CD4-positive, alpha-beta T cell treated with Interleukin-1 beta for 1 hour (primary cell): ENCODE data around the gene H19.

Experiments used
- DNase-seq, 2 donors: peaks; one replicate each; pipeline ENCODE4 v3.0.0-alpha.2; 2020 to 2022

The H19 gene

DNA sequence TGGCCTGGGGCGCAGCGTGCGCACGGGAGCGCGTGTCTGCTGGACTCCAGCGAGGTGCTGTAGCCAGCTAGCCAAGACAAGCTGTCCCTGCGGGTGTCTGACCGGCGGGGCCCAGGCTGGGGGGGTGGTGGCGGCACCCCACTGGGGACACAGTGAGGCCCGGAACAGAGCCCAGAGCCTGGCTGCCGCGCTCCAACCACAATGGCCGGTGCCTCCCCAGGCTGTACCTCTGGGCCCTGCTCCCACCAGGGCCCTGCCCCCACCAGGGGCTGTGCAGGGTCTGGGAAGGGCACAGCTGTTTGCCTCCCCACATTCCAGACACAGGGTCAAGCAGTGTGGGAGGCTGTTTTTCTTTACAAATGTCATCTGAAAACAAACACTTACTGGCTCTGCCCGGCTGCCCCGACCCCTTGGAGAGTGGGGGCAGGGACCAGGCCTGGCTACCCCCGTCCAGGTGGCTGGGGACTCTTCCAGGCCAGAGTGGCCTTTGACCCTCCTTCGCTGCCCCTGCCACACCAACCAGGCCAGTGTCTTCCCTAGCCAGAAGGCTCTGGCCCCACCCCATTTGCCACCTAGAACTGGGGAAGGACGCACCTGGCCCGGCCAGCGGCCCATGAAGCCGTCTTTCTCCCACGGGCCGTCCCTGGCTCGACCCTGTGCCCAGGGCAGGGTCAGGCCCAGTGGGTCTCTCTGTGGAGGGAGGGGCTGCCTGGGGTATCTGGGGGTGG, 14.6 kb downstream of the H19 start:
- no peak for DNase-seq

DNA sequence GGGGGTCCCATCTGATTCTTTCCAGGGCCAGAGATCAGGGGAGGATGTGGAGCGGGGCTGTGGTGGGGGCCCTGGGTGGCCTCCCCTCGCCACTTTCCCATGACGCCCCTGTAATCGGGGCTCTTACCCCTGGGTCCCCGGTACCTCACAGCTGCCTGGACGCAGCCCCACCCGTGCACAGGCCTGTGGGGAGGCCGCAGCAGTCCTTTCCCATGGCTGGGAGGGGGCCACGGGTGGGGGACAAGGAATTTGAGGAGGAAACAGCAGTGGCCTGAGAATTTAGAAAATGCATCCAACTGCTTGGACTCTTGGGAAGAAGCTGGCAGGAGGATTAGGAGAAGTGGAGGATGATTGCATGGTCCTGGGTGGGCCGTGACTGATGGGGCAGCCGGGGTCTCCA, 18.0 kb downstream of the H19 start:
- DNase-seq, result no peak

DNA sequence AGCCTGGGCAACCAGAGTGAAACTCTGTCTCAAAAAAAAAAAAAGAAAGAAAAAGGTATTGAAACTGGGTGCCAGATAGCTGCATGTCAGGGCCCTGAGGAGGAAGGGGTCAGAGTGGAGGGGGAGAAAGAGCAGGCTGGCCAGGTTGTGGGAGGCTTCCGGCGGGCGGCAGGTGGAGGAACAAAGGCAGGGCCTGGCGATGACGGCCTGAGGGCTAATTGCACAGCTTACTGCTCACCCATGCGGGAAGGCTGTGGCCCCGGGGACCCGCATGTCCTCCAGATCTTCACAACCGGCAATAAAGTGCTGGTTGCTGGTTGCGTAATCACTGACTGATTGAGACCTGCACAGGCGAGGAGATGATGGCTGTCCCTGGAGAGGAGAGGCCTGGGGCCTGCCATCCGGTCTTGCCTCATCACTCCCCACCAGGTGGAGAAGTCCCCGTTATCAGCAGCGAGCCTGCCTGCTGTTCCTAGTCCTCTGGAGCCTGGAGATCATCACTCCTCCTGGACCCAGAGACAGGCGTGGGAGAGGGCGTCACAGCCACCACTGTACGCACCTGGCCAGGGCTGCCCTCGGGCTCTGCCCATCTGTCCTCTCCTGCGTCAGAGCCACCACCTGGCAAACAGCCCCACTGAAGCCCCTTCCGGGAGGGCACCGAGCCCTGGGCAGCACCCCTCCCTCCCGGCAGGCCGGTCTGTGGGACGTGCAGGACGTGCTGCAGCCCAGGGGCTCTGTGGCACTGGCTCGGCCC, 18.7 kb downstream of the H19 start:
- no peak for DNase-seq

DNA sequence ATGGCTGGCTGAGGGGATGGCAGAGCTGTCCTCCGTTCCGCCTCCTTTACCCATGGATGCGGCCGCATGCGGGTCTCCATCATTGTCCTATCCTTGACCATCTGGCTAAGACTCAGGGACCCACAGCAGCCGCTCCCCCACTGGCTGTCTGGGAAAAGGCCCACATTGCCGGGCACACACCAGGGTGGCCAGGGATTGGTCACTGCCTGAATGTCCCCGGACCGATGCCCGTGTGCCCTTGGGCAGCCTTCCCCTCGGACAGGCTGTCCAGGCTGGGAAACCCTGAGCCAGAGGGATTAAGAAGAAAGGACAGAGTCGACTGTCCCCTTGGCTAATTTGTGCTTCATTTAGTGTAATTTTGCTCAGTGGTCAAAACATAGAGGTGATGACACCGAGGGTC, 22.5 kb downstream of the H19 start:
- no peak for DNase-seq

DNA sequence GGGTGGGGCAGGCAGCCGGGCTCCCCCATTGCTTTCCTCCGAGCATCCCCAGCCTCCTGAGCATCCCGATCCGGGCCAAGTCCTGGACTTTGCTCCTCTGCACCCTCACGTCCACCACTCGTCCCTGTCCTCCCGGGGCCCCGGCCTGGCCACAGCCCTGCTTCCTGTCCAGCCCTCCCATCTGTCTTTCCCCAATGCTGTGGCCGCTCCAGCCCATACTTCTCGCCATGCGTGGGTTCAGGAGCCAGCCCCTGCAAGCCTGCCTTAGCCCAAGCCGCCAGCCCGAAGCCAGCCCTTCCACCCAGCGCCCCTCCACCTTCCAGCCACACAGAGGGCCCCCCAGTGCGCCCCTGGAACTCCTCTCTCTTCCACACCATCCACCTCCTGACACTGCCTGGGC, 26.7 kb downstream of the H19 start:
- DNase-seq, result no peak

DNA sequence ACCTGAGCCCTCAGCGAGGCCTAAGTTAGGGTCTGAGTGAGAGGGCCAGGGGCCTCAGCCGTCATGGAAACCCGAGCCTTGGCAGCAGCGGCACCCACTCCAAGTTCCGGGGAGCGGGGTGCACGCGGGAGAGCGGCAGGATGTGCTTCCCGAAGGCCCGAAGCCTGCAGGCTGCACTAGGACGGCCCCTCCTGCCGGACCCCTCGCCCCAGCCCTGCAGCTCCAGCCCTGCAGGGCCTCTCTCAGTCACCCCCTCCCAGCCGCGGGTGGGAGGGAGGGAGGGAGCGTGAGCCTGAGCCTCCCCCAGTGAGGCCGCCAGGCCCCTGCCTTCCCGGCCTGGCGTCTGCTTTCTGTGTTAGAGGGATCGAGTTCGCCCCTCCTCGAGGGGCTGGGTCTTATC, 27.9 kb downstream of the H19 start:
- no peak for DNase-seq

DNA sequence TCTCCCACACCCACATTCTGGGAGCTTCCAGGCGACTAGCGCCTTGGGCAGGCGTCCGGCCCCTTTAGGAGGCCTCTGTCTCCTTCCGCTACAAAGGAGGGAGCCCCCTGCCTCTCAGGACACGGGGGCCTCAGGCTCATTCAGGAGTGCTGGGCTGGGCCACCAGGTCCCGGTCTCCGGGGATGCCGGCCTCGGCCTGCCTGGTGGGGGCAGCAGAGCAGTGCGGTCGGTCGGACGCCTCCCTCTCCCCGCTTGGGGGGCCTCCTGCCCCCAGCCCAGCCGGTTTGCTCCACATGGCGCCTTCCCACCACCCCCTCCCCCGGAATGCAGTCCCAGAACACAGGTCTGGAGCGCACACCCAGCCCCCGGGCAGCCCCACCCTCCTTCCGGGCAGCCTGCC, 28.6 kb downstream of the H19 start:
- DNase-seq, result no peak

DNA sequence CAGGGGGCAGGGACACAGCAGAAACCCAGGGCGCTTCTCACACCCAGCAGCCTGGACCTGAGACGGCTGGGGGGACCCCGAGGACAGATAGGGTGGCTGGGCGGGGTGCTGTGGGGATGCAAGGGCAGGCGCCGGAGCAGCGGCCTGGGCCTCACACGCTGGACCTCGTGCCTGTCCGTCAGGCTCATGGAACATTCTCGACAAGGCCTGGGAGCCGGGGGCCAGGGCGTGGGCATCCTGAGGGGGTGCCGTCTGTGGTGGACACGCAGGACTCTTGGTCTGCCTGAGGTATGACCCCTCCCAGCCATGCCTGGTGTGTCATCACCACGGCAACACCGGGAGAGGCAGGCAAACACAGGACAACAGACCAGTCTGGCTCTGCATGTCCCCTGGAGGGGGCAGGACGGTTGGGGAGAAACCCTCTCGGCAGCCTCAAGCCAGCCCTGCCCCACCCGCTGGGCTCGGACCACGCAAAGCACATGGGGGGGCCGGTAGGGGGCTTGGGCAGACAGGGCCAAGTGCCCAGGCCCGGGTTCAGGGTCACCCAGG, 29.1 kb downstream of the H19 start:
- no peak for DNase-seq

DNA sequence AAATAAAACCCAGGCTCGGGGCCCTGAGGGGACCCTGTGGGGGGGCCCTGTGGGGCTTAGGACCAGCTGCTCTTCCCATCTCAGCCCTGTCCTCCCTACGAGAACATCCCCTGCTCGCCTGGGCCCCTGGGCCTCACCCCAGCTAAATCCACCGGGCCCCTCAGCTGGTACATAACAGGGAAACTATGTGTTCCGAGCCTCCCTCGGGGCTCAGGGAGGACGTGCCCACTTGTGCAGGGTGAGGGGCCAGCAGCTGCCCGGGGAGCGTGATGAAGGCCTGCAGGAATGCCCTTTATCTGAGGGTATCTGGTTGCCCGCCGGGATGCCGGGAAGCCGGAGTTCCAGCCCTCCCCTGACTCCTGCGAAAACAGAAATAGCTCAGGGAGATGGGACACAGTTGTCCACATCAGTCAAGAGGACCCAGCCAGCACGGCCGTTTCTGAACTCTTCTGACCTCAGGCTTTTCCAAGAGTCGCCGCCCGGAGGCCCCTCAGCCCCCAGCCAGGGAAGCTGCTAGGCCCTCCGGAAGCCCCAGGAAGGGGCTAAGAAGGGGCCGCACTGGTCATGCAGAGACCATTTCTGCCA, 29.9 kb downstream of the H19 start:
- DNase-seq, result no peak

DNA sequence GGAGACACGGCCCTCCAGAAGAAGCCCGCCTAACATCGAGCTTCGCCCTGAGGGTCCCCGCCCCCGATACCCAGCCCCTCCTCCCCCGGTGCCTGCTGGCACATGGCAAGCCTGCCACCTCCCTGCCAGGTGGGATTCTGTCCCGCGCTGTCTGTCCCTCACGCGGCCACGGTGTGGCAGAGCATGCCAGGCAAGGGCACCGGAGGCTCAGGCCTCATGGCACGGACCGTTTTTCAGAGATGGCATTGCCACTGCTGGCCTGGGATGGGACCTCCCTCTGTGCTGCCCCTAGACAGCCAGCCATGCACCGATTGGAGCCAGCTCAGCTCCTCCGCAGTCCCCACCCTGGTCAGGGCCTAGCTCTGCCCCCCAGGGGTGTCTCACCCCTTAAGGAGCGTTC, 31.1 kb downstream of the H19 start:
- no peak for DNase-seq

DNA sequence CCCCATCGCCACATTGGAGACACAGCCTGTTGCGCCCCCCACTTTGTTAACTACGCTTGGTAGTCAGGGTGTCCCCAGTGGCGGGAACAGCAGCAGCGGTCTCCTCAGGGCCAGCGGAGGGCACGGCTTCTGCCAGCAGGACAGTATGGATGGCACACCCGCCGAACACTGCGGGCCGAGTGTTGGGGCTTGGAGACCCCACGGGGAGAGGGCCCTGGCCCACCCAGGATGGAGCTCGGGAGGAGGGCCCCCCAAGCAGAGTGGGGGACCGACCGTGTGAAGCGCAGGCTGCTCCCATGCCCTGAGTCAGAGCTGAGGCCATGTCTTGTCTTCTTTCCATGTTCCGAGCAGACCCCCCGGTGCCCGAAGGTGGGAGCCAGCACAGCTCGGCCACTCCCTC, 32.7 kb downstream of the H19 start:
- no peak for DNase-seq

DNA sequence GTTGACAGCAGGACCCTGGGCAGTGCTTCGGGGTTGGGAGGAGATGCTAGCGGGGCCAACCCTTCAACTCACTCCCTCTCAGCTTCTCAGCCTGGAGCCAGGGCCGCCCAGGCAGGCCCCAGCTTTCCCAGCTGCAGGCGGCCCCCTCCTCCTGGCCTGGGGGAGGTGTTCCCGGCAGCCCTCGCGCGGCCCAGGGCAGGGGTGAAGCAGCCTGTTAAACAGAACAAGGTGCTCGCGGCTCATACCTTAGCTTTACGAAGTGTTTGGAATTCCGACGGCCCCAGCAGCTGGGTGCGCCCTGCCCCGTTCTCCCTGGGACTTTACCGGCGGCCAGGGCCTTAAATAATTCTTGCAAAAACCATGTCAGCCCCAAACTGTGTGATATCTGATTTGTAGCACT, 33.3 kb downstream of the H19 start:
- no peak for DNase-seq

DNA sequence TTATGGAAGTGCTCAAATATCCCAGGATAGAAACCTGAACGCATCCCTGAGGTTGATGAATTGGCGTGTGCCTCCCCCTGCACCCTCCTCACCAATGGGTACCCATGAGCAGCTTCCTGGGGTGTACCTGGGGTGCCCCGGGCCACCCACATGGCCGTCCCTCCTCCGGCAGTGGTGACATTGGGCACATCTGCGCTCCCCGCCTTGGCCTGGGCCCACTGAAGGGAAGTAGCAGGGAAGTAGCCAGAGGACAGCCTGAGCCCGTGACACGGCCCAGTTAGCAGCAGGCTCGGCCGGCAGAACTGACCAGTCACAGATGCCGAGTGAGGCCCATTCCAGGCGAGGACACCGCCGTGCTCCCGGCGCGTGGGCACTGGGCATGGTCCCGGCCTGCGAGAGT, 33.8 kb downstream of the H19 start:
- DNase-seq, result no peak

DNA sequence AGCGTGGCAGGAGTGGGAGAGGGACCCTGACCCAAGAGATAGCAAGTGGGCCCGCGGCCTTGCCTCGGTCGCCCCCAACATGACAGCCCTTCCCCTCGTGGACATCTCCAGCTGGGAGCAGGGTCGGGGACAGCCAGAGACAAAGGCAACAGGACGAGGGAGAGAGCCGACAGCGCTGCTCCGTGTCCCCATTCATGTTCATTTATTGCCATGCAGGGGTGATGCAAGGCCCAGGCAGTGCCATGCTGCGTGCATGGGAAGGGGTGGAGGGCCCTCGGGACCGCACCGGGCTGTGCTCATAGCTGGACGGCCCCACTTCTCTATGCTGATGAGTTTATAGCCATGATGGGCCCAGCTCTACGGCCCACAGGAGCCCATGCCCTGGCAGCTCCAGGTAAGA, 37.9 kb downstream of the H19 start:
- no peak for DNase-seq

DNA sequence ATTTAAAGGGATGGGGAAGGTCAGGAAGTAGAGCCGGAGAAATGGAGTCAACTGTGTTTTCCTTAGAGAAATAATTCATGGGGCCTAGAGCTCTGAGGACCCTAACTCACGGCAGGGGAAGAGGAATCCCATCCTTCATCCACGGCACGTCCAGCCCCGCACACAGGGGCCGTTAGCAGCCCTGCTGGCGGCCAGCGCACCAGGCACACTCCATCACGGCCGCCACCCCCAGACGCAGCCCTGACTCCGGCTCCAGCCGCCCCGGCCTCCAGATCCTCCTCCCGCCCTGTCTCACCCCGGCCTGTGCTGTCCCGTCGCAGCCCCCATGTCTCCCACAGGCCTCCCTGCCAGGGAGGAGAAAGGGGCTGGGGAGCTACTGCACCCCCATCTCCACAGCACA, 39.3 kb downstream of the H19 start:
- DNase-seq, result no peak

DNA sequence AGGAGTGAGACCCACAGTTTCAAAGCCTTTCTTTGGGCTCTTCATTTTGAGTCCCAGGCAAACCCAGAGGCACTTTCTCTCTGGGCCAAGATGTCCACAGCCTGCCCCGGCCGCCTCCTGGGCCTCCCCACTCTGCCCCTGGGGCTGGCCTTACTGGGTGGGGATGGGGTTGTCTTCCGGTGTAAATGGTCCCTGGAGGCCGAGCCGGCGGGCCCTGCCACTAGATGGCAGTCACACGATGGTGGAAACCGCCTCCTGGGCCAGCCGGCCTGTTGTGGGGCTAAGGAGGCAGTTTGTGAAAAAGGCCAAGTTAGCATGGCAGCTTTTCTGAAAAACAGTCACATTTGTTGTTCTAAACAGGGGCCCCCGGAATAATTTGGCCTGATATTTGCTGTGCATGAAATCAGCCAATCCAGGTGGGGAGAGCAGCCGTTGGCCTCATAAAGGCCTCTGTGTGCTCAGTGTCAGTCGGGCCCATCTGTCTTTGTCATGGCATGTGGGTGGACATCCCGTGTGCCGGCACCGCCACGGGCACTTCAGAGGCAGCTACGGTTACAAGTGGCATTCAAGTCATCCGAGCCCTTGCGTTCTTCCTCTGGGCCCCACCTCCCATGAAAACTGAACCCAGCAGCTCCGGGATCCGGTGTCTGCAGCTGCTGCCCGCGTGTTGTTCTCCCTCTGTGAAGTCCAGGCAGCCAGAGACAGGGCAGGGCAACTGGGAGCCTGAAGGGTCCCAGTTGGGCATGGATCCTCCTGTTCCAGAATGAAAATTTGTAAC, 44.0 kb downstream of the H19 start:
- no peak for DNase-seq

DNA sequence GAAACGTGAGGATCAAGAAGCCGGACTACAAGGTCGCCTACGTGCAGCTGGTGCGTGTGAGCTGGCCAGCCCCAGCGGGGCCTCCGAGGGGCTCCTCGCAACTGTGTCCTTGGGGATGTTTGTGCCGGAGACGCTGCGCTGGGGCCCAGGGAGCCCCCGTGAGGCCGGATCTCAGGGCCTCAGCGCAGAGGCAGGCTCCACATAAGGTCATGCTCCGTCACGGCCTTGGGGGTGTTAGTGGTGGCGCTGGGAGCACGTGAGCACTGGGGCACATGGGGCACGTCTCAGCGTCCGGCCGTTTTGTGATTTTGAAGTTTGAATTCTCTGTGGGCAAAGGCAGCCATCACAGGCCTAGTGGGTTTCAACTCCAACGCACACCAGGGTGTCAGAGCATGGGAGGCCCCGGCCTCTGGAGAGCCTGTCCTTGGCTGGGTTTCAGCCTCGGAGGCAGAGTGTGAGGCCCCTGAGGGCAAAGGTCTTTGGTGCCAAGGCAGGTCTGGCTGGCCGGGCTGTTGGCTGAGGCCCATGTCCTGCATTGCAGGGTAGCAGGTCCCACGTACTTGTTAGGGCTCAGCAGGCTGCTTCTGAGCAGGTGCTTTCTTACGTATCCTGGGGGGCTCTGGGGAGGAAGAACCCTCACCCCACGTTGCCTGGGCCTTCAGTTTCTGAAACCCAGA, 44.7 kb downstream of the H19 start:
- no peak for DNase-seq

DNA sequence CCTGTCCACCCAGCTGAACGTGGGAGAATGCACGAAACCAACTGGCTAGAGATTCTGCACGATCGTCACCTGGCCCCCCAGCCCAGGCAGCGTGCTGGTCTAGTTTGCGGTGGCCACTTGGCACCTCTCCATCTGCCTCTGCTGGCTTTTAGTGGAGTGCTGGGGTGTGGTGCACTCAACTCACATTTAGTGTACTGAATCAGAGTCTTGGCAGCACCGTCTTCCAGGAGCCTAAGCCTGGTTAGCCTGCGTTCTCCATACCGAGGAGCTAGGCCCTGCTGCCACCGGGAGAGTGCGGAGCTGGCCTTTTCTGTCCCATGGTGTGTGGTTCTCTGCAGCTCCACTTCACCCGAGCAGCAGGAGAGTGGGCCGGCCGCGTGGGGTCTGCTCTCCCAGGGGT, 47.7 kb downstream of the H19 start:
- DNase-seq, result no peak

DNA sequence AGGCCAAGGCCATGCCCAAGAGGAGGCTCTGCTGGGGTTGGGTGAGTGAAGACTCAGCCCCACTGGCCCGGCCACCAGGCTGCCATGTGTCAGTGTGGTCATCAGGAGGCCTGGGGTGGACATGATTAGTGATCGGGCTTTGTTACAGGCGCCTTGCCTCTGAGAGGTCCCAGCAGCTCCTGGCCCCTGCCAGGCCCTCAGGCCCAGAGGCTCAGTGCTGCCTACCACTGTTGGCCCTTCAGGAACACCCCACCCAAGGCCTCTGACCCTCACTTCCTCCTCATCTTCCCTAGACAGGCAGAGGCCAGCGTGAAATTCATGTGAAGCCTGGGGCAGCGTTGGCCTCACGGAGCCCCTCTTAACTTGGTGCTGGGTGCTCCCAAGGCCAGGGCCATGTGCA, 48.3 kb downstream of the H19 start:
- no peak for DNase-seq

DNA sequence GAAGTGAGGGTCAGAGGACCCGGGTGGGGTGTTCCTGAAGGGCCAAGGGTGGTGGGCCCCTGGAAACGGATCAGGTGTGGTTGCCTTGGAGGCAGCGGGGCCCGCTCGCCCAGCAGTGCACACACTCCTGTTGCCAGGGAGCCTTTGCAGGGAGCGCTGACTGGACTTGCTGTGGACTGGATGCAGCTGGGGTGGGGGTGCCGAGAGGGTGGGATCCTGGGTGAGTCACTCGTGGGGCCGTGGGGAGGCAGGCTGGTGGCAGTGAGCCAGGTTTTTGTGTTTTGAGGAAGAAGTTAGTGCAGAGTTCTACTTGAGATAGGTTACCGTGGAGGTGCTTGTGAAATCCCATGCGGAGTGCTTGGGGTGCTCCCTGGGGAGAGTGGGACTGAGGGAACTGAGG, 49.3 kb downstream of the H19 start:
- no peak for DNase-seq

DNA sequence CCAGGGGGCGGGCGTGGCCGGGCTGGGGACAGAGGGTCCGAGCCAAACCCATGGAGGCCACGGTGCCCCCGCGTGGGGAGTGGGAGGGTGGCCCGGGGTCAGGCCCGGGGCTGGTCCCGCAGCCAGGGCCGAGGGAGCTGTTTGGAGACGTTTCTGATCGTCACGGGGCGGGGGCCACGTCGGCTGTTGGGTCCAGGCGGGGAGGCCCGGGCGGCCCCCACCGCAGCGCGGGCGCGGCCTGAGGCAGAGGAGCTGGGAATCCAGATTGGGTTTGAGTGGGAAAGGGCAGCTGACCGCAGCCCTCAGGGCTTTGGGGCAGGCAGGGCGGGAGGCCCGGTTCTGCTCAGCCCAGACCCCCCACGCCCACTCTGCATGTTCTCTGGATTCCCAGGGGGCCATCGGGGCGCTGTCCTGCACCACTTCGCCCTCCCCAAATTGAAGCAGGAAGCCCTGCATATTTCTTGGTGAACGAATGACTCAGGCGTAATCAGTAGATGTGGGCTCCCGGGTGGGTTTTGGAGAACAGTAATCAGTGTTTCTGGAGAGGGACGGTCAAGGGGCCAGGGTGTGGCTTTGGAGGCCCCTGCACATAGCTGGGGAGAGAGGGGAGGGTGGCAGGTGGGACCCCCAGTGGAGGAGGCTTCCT, 49.9 kb downstream of the H19 start:
- DNase-seq, result no peak

DNA sequence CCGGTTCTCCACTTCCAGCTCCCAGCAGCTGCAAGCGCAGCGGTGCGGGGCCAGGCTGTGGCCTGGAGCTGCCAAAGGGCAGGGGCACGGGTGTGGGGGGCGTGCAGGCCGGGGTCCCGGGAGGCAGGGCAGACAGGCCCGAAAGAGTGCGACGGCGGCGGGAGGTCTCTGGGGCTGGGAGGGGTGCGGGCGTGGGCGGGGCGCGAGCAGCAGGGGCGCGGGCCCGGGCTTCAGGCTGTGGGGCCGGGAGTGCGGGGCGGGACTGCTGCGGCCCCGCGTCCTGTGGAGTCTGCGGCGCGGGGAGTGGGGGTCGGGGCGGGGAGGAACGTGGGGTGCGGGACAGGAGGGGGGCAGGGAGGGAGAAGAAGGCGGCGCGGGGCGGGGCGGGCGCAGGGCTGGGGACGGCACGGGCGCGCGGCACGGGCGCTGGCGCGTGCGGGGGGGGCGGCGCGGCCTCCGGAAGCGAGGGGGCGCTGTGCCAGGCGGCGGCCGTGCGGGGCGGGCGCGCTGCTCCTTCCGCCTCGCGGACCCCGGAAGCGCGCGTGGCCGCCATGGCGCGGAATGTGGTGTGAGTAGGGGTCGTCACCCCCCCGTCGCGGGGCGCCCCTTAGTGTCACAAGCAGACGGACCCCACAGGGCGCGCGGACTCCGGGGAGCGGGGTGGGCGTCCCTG, 50.7 kb downstream of the H19 start, which contains the start of gene MRPL23:
TSS of gene MRPL23 (plus strand) at position 521 of the 673 bp plus-strand sequence. CDS start at position 552, 31 bp downstream.
- peak in 1 of 2 donors; percentile 37 for DNase-seq
